Measurements from ENCODE around the gene SURF6.
"Not testable (repeated sequence)": the region's sequence is repeated elsewhere in the genome, so short reads cannot be mapped to it uniquely, and the experiment has no call there.

Gene SURF6
- 26.0 to 45.6 (median 30.8) reads per million in 4 donors for total RNA-seq

DNA sequence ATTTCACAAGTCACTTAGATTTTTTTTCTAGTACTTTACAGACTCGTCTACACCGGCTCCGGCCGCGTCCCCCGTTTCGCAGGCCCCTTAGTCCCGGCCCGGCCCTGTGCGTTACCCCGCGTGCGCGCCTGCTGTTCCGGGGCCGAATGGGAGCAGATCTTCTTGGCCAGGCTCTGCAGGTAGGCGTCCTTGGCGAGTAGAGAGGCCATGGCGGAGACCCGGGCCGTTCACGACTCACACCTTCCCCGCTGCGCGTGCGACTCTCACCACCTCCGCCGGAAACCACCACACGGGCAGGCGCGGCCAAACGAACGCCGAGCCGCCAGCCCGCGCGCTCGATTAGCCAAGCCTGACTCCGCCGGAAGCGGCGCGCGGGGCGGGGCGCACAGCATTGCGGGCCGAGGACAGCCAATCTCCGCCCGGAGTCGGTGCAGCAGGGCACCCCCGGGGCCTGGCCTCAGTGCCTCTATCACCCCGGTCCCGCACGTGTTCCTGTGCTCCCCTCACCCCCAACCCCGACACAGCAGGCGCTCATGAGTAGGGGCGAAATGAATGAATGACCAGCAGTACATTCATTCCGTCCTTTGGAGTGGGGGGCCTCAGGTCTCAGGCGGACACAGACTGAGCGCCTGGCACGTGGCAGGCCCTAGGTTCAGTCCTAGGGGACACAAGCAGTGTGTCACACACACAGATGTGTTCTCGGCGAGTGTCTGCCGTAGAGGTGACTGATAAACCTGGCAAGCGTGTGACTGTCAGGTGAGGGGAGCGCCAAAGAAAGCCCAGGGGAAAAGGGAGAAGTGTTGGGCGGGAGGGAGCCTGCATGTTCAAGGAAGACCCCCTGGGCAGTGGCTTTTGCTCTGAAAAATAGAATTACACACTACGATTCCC is at the start of gene SURF6:
Gene SURF6 (minus strand): TSS at position 265 of the 888 bp plus-strand sequence. CDS start 56 bp downstream, at position 209.
- peak; percentile 85 to 93 (median 92) for DNase-seq

DNA sequence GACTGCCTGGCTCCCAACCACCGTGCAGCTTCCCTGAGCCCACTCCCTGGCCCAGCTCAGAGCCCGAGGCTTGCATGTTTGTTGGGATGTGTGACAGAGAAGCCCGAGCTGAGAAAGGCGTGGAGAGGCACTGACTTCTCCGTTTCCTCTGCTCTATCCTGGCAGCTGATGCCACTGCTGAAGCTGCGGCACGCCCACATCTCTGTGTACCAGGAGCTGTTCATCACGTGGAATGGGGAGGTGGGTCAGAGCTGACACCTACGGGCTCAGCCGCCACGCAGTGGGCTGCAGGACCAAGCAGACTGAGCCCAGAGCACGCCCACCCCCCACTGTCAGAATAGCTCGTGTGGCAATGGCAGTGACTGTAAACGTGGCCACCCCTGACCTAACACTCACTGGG is 49.5 kb upstream of the SURF6 start:
- DNase-seq, result no peak

DNA sequence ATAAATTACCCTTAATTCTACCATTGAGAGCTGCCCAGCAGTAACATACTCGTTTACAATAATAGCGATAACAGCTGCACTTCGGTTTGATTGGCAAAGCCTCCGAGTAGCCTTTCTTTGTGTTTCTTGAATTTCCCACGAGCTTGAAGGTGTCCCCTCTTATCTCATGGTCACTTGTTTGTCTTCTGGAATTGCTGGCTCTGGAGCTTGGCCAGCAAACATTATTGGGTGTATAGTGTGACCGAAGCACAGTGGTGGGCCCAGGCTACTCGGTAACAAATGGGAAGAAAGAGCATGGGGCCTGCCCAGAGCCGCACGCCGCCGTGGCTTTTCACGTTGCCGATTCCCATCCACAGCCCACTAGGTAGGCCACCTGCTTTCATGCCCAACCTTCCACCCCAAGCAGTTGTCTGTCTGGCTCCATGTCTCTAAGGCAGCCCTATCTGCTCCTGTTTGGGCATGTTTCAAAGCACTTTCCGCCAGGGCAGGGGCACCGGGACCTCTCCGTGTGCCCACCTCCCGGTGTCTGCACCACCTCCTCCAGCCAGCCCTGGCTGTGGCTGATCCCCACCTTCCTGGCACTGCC is 48.8 kb upstream of the SURF6 start:
- DNase-seq, result no peak

DNA sequence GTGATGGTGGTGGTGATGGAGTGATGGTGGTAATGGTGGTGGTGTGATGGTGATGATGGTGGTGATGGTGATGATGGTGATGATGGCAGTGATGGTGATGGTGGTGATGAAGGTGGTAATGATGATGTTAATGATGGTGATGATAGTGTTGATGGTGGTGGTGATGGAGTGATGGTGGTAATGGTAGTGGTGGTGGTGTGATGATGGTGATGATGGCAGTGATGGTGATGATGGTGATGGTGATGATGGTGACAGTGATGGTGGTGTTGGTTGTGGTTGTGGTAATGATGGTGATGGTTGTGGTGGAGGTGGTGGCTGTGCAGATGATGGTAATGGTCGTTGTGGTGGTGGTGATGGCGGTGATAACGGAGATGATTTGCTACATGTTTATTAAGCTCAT is 47.5 kb upstream of the SURF6 start:
- no peak for DNase-seq

DNA sequence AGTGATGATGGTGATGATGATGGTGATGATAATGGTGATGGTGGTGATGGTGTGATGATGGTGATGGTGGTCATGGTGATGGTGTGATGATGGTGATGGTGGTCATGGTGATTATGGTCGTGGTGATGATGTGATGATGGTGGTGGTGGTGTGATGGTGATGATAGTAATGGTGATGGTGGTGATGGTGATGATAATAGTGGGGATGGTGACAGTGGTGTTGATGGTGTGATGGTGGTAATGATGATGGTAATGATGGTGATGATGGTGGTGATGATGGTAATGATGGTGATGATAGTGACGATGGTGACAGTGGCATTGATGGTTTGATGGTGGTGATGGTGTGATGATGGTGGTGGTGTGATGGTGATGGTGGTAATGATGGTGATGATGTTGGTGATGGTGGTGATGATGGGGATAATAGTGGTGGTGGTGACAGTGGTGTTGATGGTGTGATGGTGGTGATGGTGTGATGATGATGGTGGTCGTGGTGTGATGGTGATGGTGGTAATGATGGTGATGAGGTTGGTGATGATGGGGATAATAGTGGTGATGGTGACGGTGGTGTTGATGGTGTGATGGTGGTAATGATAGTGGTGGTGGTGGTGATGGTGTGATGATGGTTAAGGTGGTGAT is 46.6 kb upstream of the SURF6 start:
- DNase-seq, result no peak

DNA sequence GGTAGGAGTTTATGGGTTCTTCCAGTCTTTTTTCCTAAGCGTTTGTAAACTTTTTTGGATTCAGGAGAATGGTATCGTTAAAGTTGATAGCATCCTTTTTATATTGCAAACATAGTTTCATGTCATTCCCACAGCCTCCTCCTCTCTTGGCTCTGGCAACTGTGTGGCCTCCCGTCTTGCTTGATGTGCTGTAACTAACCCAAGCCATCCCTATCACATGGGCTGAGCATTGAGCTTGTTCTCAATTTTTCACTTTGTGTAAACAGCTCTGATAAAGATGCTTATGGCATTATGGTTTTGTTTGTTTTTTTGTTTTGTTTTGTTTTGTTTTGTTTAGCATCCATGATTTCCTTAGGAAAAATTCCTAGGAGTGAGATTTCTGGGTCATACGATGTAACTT is 44.7 kb upstream of the SURF6 start:
- DNase-seq, result no peak

DNA sequence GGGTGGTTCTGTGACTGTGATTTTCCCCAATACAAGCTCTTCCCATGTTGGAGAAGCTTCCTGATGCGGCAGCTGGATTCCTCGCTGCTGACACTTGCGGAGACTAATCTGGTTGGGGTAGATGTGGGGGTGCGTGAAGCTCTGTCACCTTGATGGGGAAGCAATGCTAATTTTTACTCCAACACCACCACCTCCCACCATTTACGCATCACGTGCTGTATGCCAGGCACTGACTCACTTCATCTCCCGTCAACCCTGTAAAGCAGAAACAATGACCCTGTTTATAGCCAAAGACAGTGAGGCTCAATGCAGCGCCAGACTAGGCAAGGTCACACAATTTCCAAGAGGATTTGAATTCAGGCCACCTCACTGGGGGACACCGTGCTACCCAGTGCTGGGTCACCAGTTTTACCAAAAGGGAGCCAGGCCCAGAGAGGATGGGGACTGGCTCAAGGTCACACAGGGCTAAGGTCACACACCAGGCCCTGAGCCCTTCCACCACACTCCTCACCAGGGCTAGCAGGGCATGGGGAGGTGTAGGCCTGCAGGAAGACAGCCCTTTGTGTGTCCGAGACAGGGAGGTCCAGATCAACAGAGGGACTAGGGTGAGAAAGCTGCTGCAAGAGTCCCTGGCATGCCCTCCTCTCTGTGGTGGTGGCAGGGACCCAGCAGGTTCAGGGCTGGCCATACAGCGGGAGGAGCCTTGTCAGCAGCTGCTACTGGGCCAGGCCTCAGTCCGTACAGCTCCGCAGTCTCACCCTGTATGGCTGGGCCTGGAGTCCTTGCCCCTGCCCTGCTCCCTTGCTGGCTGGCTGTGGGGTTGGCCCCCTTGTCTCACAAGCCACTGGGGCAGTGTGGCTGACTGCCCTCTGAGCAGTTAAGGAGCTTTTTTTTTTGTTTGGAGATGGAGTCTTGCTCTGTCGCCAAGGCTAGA is 43.4 kb upstream of the SURF6 start:
- DNase-seq, result no peak

DNA sequence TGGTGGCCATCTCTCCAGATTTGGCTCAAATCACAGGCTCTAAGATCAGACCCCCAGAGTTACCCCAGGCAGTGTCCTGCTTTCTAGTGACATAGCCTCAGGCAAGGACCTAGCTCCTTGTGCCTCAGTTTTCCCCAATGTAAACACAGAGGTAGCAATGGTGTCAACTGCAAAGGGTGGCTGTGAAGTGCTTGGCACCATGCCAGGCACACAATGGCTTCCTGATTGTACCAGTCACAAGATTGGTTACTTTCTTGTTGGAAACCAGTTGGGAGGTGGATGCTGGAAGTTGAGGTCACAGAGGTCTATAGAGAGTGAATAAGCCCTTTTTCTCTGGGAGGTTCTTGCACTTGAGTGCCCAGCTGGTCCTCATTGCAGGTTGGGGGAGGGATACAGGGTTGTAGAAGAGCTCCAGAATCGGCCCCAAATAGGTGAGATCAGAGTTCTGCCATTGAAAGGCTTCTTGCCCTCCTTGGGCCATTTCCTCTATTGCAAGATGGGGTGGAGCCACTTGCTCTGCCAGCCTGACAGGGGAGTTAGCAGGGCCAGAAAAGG is 42.5 kb upstream of the SURF6 start:
- DNase-seq, result no peak

DNA sequence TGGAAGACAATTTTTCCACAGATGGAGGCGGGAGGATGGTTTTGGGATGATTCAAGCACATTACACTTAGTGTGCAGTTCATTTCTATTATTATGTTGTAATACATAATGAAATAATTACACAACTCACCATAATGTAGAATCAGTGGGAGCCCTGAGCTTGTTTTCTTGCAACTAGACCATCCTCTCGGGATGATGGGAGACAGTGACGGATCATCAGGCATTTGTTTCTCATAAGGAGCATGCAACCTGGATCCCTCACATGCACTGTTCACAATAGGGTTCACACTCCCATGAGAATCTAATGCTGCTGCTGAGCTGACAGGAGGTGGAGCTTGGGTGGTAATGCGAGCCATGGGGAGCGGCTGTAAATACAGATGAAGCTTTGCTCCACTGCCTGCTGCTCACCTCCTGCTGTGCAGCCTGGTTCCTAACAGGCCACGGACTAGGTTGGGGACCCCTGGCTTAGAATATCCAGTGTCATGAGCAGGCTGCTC is 41.8 kb upstream of the SURF6 start:
- DNase-seq, result no peak

DNA sequence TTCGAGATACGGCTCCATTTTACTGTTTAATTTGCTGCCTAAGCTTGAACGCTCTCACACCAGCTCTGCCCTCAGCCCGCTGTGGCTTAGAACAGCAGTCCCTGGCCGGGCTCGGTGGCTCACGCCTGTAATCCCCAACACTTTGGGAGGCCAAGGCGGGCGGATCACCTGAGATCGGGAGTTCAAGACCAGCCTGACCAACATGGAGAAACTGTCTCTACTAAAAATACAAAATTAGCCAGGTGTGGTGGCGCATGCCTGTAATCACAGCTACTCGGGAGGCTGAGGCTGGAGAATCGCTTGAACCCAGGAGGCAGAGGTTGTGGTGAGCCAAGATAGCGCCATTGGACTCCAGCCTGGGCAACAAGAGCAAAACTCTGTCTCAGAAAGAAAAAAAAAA is 41.3 kb upstream of the SURF6 start:
- not testable (repeated sequence) for DNase-seq

DNA sequence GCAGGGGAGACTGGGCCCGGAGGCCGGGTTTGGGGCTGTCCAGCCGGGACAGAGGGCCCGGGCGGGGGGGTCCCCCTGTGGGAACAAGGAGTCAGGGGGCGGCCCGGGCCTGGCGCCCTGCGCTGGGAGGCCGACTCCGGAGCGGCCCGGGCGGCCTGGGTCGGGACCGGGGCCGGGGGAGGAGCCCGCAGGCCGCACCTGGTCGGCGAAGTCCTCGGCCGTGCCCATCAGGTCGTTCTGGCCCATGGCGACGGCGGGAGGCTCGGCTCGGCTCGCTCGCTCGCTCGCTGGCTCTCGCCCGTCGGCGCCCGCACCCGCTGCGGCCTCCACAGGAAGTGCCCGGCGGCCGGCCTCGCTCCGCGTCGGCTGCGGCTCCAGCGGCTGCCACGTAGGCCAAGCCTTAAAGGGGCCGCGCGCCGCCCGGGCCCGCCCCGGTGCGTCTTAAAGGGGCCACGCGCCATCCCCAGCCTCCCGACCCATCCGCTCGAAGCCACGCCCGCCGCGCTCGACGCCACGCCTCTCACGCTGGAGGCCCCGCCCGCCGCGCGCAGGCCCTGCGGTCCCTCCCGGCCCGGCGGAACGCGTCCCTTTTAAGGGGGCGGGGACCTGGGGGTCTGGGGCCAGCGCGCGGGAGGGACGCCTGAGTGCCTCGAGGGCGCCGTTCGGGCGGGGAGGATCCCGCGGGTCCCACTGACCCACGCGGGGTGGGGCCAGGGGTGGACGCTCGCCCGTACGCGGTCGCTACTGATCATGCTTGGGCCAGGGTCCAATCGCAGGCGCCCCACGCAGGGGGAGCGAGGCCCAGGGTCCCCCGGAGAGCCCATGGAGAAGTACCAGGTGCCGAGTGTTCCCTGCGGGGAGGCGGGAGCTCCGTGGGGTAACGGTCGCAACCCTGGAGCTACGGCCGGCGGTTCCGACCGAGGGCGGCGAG is 40.0 kb upstream of the SURF6 start, which contains the start of the genes STKLD1 and SURF4:
Gene STKLD1 (plus strand): TSS at position 643 of the 931 bp plus-strand sequence. CDS start 108 bp downstream, at position 751.
Gene SURF4 (minus strand): TSS at position 337 of the 931 bp plus-strand sequence. CDS start 91 bp downstream, at position 246.
- peak; percentile 82 to 95 (median 89) for DNase-seq

DNA sequence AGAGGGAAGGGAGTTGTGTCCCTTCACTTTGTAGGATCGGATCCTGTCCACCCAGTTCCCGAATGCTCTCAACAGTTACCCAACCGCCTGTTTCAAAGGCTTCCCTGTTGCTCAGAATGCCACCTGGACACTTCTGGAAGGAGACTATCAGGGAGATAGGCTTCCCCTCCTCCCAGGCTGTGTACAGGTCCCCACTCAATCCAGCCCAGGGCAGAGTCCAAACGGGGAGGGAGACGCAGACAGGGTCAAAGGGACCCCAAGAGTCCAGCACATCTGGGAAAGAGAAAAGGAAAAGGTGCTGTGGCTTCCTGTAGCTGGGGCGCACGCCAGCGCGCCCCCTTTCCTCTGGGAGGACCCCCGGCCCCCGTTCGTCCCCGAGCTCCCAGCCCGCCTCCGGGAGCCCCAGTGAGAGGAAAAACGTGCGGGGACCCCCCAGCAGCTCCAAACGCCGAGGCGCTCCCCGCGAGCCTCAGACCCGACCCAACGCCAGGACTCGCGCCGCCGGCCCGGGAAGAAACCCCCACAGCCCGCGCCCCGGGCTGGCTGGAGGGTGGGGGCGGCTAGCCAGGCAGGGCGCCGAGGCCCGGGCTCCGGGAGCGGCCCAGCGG is 39.2 kb upstream of the SURF6 start:
- peak in 2 of 5 donors; percentile 15 to 46 for DNase-seq

DNA sequence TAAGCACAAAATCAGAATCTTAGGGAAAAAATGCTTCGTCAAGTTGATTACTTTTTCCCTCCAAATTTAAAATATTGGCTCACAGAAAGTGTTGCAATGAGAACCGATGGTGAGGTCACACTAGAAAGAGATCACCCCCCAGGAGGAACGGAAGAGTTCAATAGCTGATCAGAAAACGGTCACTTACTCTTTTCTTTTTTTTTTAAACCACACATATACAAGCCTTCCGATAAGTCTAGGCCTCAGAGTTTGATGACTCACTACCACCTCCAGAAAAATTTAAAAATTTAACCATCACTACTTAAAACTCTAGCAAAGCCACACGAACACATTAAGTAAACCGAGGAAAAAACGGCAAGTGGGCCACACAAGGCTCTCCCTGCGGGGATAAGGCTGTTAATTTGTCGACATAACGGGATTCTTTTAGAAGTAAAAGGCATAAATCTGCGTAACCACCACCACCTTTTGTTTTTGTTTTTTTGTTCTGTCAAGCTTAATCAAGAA is 38.7 kb upstream of the SURF6 start:
- DNase-seq, result peak in 1 of 5 donors; percentile 81

DNA sequence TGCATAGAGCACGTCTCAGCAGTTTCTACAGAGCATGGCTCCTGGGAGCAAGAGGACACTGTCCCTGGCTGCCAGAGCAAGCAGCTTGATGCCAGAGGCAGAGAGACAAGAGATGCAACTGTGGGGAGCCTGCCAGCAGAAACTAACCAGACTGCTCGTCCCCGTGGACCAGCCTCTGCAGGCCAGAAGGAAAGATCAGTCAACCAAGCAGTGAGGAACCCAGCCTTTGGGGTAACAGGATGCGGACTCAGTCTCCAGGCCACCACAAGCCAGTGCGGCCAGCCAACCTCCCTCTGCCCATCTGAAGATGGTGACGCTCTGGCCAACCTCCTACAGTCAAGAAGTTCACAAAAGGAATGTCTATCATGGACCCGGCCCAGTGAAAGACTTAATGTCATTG is 36.2 kb upstream of the SURF6 start:
- DNase-seq, result no peak

DNA sequence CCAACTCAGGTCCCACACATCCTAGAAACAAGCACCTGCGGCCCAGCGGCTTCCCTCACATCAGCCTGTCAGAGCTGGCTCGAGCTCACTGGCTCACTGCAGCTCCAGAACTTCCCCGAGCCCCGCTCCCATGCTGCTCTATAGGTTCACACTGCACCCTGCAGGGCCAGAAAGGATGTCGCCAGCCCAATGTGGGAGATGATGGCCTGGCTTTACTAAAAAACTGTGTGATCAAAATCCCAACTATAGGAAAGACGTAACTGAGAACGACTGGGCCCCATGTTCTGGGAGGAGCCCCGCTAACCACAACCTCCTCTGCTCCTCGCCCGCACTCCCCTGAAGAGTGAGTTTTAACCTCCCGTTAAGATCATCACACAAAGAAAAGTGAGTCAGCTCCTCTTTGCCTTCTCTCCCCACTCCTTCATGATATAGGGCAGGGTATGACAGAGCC is 35.3 kb upstream of the SURF6 start:
- peak; percentile 35 to 85 (median 59) for DNase-seq

DNA sequence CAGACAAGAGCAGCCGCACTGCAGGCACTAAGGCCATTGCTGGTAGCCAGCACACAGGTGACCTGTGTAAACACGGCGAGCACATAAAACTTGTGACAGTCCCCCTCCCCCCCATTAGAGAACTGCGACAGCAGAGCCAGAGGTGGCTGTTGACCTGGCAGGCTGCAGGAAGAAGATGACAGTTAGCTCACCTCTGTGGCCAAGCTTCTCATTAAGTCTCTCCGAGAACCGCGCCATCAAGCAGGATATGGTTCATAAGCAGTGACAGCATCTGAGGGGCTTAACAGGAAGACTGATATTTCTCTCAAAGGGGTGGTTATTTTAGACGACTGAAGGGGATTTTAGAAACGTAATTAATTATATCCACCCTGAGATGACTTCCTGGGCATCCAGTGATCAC is 34.7 kb upstream of the SURF6 start:
- peak in 2 of 5 donors; percentile 27 to 74 for DNase-seq

DNA sequence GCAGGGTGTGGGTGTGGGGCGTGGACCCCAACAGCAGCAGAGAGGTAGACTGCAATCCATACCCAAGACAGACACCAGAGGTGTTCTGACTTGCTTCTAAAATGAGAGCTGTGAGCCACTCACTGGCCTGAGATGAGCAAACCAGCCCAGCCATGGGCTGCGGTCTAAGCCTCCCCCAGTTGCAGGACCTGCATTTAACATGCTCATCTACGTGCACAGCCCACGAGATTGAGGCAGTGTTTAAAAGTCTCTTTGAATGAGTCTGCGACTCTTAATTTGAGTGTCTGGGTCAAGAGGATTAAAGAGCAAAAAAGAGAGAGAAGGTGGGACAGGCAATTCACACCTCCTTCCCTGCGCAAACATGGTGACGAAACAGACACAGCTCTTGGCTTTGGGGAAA is 33.9 kb upstream of the SURF6 start:
- DNase-seq, result peak in 1 of 5 donors; percentile 35

DNA sequence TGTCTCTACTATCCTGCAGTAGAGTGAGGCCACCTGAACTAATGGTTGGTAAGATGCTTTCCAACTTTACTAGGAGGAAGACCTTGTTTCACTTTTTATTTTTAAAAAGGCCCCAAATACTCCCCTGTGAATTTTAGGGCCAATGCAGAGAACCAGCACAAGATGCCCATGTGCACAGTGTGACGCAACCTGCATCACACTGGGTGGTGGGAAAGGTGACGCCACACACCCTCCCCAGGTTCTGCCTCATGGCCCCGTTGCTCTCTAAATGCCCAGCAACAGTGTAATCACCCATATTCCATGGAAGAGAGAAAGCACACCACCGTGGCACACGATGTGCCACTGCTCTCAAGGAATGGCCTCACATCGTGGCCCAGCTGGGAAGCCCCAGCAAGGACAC is 33.4 kb upstream of the SURF6 start:
- DNase-seq, result no peak

DNA sequence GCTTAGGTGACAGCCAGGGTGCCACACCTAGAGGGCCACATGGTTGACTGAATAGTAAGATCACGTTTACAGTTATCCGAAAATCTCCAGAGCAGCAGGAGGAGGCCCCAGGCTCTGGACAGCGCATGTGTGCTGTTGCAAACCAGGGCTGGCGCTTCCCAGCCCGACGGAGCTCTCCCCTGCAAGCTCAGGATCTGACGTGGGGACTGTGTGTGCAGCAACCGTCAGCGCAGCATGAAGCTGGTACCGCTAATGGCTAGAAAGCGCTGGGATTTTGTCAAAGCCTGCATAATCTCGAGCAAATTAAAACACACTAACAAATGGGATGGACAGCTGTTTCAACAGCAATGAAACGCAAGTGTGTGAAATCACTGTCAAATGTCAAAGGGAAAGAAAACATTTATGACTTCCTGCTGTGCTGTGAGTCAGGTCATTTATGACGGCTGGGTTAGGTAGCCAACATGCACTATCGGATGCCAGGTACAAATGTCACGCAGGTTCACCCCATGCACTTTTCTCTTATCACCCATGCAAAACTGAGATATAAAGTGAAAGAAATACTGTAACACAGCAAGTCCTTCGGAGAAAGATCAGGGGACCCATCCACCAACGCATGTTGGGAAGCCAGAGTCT is 32.4 kb upstream of the SURF6 start:
- DNase-seq, result no peak
